C4-2B (cell line): ENCODE results near the gene SLC44A1.

ENCODE experiments used
- CTCF ChIP-seq: fragments of 450-650 bp; conservative IDR thresholded peaks from 2 replicates; pipeline ENCODE4 v1.5.1; 2017; ENCODE audit warnings: mild to moderate bottlenecking
- ZFX ChIP-seq: fragments of 450-650 bp; IDR thresholded peaks from 2 replicates; pipeline ENCODE4 v1.6.1; 2017

DNA sequence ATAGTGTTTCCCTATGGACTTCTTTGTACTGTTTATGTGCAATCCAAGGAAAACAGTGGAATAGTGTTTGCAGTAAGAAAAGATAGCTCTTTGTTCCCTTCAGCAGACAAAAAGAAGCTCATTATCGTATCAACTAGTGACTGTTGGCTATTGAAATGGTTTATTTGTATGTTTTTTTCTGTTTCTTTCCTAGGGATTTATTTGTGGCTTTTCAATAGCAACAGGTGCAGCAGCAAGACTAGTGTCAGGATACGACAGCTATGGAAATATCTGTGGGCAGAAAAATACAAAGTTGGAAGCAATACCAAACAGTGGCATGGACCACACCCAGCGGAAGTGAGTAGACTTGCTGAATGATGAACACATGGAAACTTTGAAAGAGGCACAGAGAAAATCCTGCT, 65.1 kb downstream of the SLC44A1 start:
- no peak for TF ChIP-seq CTCF
- TF ChIP-seq ZFX, result no peak
